Coronary artery (tissue), 2 donors: Measurements from ENCODE around the gene ABLIM3.
A peak's percentile ranks its signal among the peaks of the same experiment; 100 is the strongest.

Experiments
- DNase-seq: peaks from one replicate; pipeline ENCODE4 v3.0.0-alpha.2; 2017; ENCODE audit warnings: low spot score
- H3K27ac ChIP-seq, 2 donors: fragments of 200-600 bp; sonication (generic); one replicate each; pipeline ENCODE4 v1.5.1; 2016 to 2019
- H3K4me3 ChIP-seq: fragments of 200-600 bp; sonication (generic); 2 replicates; pipeline ENCODE4 v1.5.1; 2016; ENCODE audit warnings: mild to moderate bottlenecking, moderate library complexity
- TF ChIP-seq, protein P1 (sequence below): fragments of 200-600 bp; sonication (generic); IDR thresholded peaks from one replicate; pipeline ENCODE4 v1.5.1; 2019; ENCODE audit warnings: antibody characterized with exemption

Gene ABLIM3

GRCh38 chr5:149273950-149274349, 132.7 kb downstream of the ABLIM3 start:
- Histone ChIP-seq H3K4me3 (no peak overlapping the region), H3K27ac (peak overlapping the region in 1 of 2 donors; percentile 75)
- no peak for DNase-seq
- TF ChIP-seq, protein P1, sequence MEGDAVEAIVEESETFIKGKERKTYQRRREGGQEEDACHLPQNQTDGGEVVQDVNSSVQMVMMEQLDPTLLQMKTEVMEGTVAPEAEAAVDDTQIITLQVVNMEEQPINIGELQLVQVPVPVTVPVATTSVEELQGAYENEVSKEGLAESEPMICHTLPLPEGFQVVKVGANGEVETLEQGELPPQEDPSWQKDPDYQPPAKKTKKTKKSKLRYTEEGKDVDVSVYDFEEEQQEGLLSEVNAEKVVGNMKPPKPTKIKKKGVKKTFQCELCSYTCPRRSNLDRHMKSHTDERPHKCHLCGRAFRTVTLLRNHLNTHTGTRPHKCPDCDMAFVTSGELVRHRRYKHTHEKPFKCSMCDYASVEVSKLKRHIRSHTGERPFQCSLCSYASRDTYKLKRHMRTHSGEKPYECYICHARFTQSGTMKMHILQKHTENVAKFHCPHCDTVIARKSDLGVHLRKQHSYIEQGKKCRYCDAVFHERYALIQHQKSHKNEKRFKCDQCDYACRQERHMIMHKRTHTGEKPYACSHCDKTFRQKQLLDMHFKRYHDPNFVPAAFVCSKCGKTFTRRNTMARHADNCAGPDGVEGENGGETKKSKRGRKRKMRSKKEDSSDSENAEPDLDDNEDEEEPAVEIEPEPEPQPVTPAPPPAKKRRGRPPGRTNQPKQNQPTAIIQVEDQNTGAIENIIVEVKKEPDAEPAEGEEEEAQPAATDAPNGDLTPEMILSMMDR = no peak

DNA sequence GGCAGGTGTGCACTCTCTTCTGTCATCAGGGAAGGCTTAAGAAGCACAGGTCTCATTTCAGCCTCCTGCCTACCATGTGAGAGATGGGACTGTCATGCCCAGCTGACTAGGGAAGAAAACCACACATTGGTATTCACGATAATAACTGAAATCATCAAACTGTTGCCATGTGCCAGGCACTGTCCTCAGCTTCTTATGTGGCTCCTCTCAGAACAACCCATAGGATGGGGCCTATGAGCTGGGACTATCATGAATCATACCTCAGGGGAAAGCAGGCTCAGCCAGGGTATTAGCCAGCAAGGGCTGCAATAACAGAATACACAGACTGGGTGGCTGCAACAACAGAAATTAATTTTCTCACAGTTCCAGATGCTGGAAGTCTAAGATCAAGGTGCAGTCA, 133.6 kb downstream of the ABLIM3 start:
- H3K4me3 ChIP-seq = no peak overlapping the region
- no peak overlapping the region for H3K27ac ChIP-seq
- DNase-seq = no peak
- TF ChIP-seq, protein P1 = no peak

DNA sequence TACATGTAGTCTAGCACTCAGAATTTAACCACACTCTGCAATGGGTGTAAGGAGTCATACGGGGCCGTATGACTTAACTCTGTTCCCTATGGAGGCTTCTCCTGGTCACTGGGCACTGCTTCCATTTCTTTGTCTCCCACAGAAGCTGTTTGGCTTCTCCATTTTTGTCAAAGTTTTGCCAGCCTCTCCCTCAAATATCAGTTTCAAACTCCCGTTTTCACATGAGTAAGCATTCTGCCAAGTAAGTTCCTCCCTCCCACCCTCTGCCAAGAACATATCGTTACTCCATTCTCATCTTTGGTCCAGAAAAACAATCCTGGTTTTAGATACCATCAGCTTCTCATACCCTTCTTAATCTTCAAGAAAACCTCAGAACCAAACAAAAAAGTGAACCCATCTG, 136.5 kb downstream of the ABLIM3 start:
- Histone ChIP-seq H3K27ac (peak overlapping the region in 1 of 2 donors; percentile 62), H3K4me3 (no peak overlapping the region)
- no peak for DNase-seq
- TF ChIP-seq, protein P1 = no peak

- Histone ChIP-seq H3K4me3 (no peak overlapping the region), H3K27ac (peak overlapping the region in 1 of 2 donors; percentile 24)
- no peak for DNase-seq
- TF ChIP-seq, protein P1 = no peak
These were observed 137.3 kb downstream of the ABLIM3 start for GRCh38 chr5:149278451-149279210.

GRCh38 chr5:149279661-149280060, 138.4 kb downstream of the ABLIM3 start:
- H3K4me3 ChIP-seq = no peak overlapping the region
- H3K27ac ChIP-seq = no peak overlapping the region
- no peak for DNase-seq
- TF ChIP-seq, protein P1 = no peak

DNA sequence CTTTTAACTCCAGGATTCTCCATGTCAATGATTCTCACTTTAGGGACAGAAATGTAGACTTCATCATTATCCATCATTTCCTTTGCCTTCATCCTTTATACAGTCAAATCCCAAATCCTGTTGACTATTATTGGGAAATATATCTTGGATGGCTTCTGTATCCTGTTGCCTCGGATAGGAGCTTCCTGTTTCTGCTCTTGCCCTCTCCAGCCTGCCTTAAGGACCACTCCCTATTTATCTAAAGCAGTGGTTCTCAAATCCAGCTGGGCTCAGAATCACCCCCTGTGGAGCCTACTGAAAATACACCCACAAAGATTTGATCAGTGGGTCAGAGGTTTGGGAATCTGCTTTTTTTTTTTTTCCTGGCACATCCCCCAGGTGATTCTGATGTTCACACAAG, 138.8 kb downstream of the ABLIM3 start:
- no peak for DNase-seq
- TF ChIP-seq, protein P1 = no peak
- Histone ChIP-seq H3K4me3 (no peak overlapping the region), H3K27ac (no peak overlapping the region)

- TF ChIP-seq, protein P1 = no peak
- no peak for DNase-seq
- Histone ChIP-seq H3K4me3 (no peak overlapping the region), H3K27ac (no peak overlapping the region)
These were observed 139.5 kb downstream of the ABLIM3 start for GRCh38 chr5:149280802-149281201.
